ENCODE measurements around the gene BSPRY.
"Not testable (repeated sequence)": the region's sequence is repeated elsewhere in the genome, so short reads cannot be mapped to it uniquely, and the experiment has no call there.

Gene BSPRY

GRCh38 chr9:113343732-113344231 is 5.6 kb upstream of the BSPRY start:
- no peak for FAIRE-seq

- no peak for FAIRE-seq
Observed at GRCh38 chr9:113345190-113345589, 4.2 kb upstream of the BSPRY start.

- no peak for FAIRE-seq
Observed at GRCh38 chr9:113345671-113346070, 3.7 kb upstream of the BSPRY start.

- FAIRE-seq: no peak
Observed at GRCh38 chr9:113348437-113348836, 904 bp upstream of the BSPRY start.

- no peak for FAIRE-seq
Observed at GRCh38 chr9:113349066-113349444, 286 bp upstream of the BSPRY start.

- FAIRE-seq: no peak
Observed at GRCh38 chr9:113350107-113350661, 843 bp downstream of the BSPRY start.

GRCh38 chr9:113350937-113351336 is 1.6 kb downstream of the BSPRY start:
- FAIRE-seq: no peak

- FAIRE-seq: no peak
Observed at GRCh38 chr9:113352006-113352405, 2.7 kb downstream of the BSPRY start.

- no peak for FAIRE-seq
Observed at GRCh38 chr9:113352411-113352810, 3.1 kb downstream of the BSPRY start.

GRCh38 chr9:113355040-113355596 is 5.8 kb downstream of the BSPRY start:
- FAIRE-seq: no peak

GRCh38 chr9:113356686-113357292 is 7.4 kb downstream of the BSPRY start:
- FAIRE-seq: no peak

GRCh38 chr9:113359385-113359784 is 10.0 kb downstream of the BSPRY start:
- no peak for FAIRE-seq

GRCh38 chr9:113360242-113360842 is 11.0 kb downstream of the BSPRY start:
- no peak for FAIRE-seq

GRCh38 chr9:113361304-113362018 is 12.1 kb downstream of the BSPRY start:
- no peak for FAIRE-seq

- FAIRE-seq: no peak
Observed at GRCh38 chr9:113363336-113363735, 14.0 kb downstream of the BSPRY start.

GRCh38 chr9:113364951-113365350 is 15.6 kb downstream of the BSPRY start:
- FAIRE-seq: no peak

GRCh38 chr9:113365652-113366051 is 16.3 kb downstream of the BSPRY start:
- FAIRE-seq: not testable (repeated sequence)

- FAIRE-seq: no peak
Observed at GRCh38 chr9:113368348-113368981, 19.1 kb downstream of the BSPRY start.

- FAIRE-seq: no peak
Observed at GRCh38 chr9:113368982-113369854, 19.9 kb downstream of the BSPRY start.

GRCh38 chr9:113369855-113370140 is 20.5 kb downstream of the BSPRY start:
- FAIRE-seq: no peak

- FAIRE-seq: no peak
Observed at GRCh38 chr9:113370806-113371325, 21.5 kb downstream of the BSPRY start.

GRCh38 chr9:113372059-113372458 is 22.7 kb downstream of the BSPRY start:
- FAIRE-seq: no peak

All from G401.6 (cell line).